Heart left ventricle (tissue), 13 donors: ENCODE measurements around the gene CEP131.

ENCODE experiments used
- POLR2A ChIP-seq, 2 donors: fragments of 450-650 bp; IDR thresholded peaks; one replicate each; pipeline ENCODE4 v1.6.1; 2017; ENCODE audit warnings: antibody characterized with exemption in 2 of 2, mild to moderate bottlenecking in 2 of 2, moderate library complexity in 2 of 2
- TF ChIP-seq, protein P1 (sequence below), 12 donors: fragments of 200-600 bp; sonication (generic) in 4 of 12; IDR thresholded peaks; one replicate each; pipeline versions ENCODE4 v1.5.0 to v1.8.0; 2018 to 2022; ENCODE audit warnings: antibody characterized with exemption in 12 of 12, mild to moderate bottlenecking in 5 of 12
- donor health status: ischemic (EF 13 %, LVEDD 7.1; RV severe dilation, severe dysfunction).
- donor health status: DM: no; HTN: yes; CAD: no.
- donor health status: DM: no; HTN: no; CAD: no.
- donor health status: ischemic (EF 25% LVEDD 6.9; RV normal size, moderate dysfunction).
- donor health status: ischemic (EF 25% LVEDD 5.7; RV mildly dilated, moderate dysfunction).
- donor health status: ischemic (EF 35%, LVEDD 5.7; RV mildly dilated, moderate dysfunction).
- donor health status: nonischemic (EF 11% LVEDD 7.7; RV severe dilation, severe dysfunction).
- donor health status: DM: yes; HTN: yes; CAD: no.
- donor health status: PGD.
- donor health status: ischemic (EF 29% LVEDD 5.4; RV normal size, mild dysfunction).
- donor health status: nonischemic (EF 23%, LVEDD 6.1; RV moderate dilation, normal function).

DNA sequence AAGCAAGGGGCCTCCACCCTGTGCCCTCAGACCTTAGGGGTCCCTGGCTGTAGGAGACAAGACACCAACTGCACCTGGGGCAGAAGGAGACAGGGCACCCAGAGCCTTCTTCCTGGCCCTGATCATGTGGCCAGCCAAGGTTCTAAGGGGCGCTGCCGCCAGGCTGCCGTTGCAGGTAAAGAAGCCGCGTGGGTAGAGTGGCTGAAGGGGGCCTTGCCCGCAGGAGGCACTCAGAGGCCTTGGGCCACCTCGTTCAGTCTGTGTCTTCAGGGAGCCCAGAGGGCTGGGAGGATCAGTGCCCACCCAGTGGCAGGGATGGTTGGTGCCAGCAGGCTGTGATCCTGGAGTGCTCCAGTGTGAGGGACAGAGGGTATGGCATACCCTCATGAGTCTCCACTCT lies 55.1 kb downstream of the CEP131 start:
- TF ChIP-seq, protein P1, sequence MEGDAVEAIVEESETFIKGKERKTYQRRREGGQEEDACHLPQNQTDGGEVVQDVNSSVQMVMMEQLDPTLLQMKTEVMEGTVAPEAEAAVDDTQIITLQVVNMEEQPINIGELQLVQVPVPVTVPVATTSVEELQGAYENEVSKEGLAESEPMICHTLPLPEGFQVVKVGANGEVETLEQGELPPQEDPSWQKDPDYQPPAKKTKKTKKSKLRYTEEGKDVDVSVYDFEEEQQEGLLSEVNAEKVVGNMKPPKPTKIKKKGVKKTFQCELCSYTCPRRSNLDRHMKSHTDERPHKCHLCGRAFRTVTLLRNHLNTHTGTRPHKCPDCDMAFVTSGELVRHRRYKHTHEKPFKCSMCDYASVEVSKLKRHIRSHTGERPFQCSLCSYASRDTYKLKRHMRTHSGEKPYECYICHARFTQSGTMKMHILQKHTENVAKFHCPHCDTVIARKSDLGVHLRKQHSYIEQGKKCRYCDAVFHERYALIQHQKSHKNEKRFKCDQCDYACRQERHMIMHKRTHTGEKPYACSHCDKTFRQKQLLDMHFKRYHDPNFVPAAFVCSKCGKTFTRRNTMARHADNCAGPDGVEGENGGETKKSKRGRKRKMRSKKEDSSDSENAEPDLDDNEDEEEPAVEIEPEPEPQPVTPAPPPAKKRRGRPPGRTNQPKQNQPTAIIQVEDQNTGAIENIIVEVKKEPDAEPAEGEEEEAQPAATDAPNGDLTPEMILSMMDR (IDR thresholded peaks at IDR 0.05): no peak
- TF ChIP-seq POLR2A (IDR thresholded peaks at IDR 0.05): no peak
